SK-N-MC (cell line): Measurements from ENCODE around the gene MCEE.

Experiments
- EZH2 ChIP-seq: fragments of 200-600 bp; sonication (generic); IDR thresholded peaks from one replicate; pipeline ENCODE4 v1.6.1; 2017; ENCODE audit warnings: antibody characterized with exemption
- POLR2AphosphoS5 ChIP-seq: IDR thresholded peaks from 2 replicates; pipeline ENCODE4 v1.6.1; 2012; ENCODE audit warnings: mild to moderate bottlenecking, low read depth, low read length, borderline replicate concordance

GRCh38 chr2:71157124-71157793 lies 27.2 kb upstream of the MCEE start:
- TF ChIP-seq EZH2 (no peak), POLR2AphosphoS5 (no peak)
